Testis (tissue), 3 donors: ENCODE results near the gene JAK2. TPM values are rescaled to one million over a fixed set of nuclear protein-coding genes. Genes with fewer than 3 reads are reported as not detected.
"Not testable (repeated sequence)": the region's sequence is repeated elsewhere in the genome, so short reads cannot be mapped to it uniquely, and the experiment has no call there.

ENCODE experiments used
- DNase-seq: peaks from one replicate; pipeline ENCODE4 v3.0.0-alpha.2; 2019
- H3K27ac ChIP-seq, 2 donors: fragments of 200-600 bp; sonication (generic); one replicate each; pipeline ENCODE4 v1.5.1; 2019
- H3K27me3 ChIP-seq: fragments of 200-600 bp; sonication (generic); one replicate; pipeline ENCODE4 v1.5.1; 2019
- H3K36me3 ChIP-seq: fragments of 200-600 bp; sonication (generic); one replicate; pipeline ENCODE4 v1.5.1; 2017; ENCODE audit warnings: low read depth; ENCODE audit errors: missing control alignments
- H3K4me1 ChIP-seq: fragments of 200-600 bp; sonication (generic); one replicate; pipeline ENCODE4 v1.5.1; 2019
- H3K4me3 ChIP-seq, 2 donors: fragments of 200-600 bp; sonication (generic); one replicate each; pipeline ENCODE4 v1.5.1; 2017 to 2019
- H3K9me3 ChIP-seq: fragments of 200-600 bp; sonication (generic); one replicate; pipeline ENCODE4 v1.5.1; 2017
- POLR2A ChIP-seq: fragments of 450-650 bp; IDR thresholded peaks from one replicate; pipeline ENCODE4 v1.6.1; 2017; ENCODE audit warnings: antibody characterized with exemption, mild to moderate bottlenecking, moderate library complexity
- WGBS, 2 donors: methylation state at CpG; one replicate each; pipeline ENCODE4 v1.1.5; 2018; 5-methylcytosine and 5-hydroxymethylcytosine counted together
- intact Hi-C: fragments of 100-400 bp; cut with DNase I; formaldehyde crosslinking; loops from one replicate; pipeline ENCODE4 v1.15.1; 2023; ENCODE audit warnings: low total_unique reads
- polyA plus RNA-seq: library from polyadenylated mRNA; stranded (reverse); fragments of 350-450 nt; fragmentation: Illumina TruSeq; extraction: RNeasy Lipid Tissue Mini Kit (QIAGEN cat#74804); gene quantifications from one replicate; pipeline ENCODE4 v1.2.3, GENCODE V29; 2014; ENCODE audit warnings: low read depth, low replicate concordance; ENCODE audit not compliant: insufficient read depth
- total RNA-seq, 2 donors: library from RNA; depleted of rRNA; stranded (reverse); fragments of >200 nt; gene quantifications; one replicate each; pipeline ENCODE4 v1.2.3, GENCODE V29; 2016
- TF ChIP-seq, protein P1 (sequence below), 3 experiments: fragments of 450-650 bp in 2 of 3; fragments of 200-600 bp in 1 of 3; sonication (generic) in 1 of 3; IDR thresholded peaks; one replicate each; pipeline ENCODE4 v1.5.1; 2016 to 2019; ENCODE audit warnings: antibody characterized with exemption in 3 of 3, mild to moderate bottlenecking in 2 of 3, moderate library complexity in 1 of 3

Gene JAK2
- total and polyA plus RNA-seq, 3 donors from 2014 or later = 14.0 to 25.5 (median 24.1) TPM

DNA sequence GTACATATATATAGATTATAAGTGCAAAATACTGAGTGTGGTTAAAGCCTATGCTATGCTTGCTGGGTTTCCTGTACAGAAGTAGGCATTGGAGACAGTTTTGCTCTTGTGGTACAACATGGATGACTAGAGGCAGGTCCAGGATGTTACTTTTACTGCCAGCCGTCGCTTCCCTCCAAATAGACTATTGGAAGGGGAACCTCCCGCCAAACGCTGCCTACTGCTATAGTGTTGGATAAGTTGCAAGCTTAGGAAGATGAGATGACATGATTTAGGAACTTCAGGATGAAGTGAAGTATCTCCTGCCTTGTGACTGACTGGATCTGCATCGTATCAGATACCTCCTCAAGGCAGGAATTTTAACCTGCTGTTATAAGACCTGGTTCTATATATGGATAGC, 30.9 kb downstream of the JAK2 start:
- no peak for DNase-seq
- H3K9me3 ChIP-seq = no peaks in the 10 kb centered on the region
- TF ChIP-seq POLR2A = no peak
- TF ChIP-seq, protein P1, sequence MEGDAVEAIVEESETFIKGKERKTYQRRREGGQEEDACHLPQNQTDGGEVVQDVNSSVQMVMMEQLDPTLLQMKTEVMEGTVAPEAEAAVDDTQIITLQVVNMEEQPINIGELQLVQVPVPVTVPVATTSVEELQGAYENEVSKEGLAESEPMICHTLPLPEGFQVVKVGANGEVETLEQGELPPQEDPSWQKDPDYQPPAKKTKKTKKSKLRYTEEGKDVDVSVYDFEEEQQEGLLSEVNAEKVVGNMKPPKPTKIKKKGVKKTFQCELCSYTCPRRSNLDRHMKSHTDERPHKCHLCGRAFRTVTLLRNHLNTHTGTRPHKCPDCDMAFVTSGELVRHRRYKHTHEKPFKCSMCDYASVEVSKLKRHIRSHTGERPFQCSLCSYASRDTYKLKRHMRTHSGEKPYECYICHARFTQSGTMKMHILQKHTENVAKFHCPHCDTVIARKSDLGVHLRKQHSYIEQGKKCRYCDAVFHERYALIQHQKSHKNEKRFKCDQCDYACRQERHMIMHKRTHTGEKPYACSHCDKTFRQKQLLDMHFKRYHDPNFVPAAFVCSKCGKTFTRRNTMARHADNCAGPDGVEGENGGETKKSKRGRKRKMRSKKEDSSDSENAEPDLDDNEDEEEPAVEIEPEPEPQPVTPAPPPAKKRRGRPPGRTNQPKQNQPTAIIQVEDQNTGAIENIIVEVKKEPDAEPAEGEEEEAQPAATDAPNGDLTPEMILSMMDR (IDR thresholded peaks at IDR 0.05) = no peak
- WGBS, 2 donors = 80 to 88% methylated on average over 5 of the region's 5 CpGs
- H3K4me1 ChIP-seq = peaks cover 8% of the 10 kb centered on the region
- no peaks in the 10 kb centered on the region for H3K27me3 ChIP-seq
- intact Hi-C loops = no loop called here
- H3K27ac ChIP-seq = no peak overlapping the region
- no peaks in the 10 kb centered on the region for H3K36me3 ChIP-seq
- no peak overlapping the region for H3K4me3 ChIP-seq

DNA sequence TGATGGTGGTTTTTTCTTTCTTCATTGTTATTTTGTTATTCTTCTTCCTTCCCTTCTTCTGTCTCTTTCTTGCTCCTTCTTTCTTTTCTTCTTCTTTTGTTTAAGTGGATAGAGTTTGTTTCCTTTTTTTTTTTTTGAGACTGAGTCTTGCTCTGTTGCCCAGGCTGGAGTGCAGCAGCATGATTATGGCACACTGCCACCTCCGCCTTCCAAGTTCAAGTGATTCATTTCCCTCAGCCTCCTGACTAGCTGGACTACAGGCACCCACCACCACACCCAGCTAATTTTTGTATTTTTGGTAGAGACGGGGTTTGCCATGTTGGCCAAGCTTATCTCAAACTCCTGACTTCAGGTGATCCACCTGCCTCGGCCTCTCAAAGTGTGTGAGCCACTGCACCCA, 40.3 kb downstream of the JAK2 start:
- Histone ChIP-seq H3K36me3 (no peaks in the 10 kb centered on the region), H3K4me1 (no peaks in the 10 kb centered on the region), H3K4me3 (no peak overlapping the region), H3K27me3 (no peaks in the 10 kb centered on the region), H3K9me3 (no peaks in the 10 kb centered on the region), H3K27ac (no peak overlapping the region)
- WGBS, 2 donors = 93 to 96% methylated on average over 3 of the region's 3 CpGs
- intact Hi-C loops = no loop called here
- DNase-seq = no peak
- TF ChIP-seq, protein P1 (IDR thresholded peaks at IDR 0.05) = no peak
- TF ChIP-seq POLR2A = no peak

DNA sequence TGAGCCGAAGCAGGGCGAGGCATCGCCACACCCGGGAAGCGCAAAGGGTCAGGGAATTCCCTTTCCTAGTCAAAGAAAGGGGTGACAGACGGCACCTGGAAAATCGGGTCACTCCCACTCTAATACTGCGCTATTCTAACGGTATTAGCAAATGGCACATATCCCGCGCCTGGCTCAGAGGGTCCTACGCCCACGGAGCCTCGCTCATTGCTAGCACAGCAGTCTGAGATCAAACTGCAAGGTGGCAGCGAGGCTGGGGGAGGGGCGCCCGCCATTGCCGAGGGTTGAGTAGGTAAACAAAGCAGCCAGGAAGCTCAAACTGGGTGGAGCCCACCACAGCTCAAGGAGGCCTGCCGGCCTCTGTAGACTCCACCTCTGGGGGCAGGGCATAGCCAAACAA, 46.9 kb downstream of the JAK2 start:
- 96 to 99% methylated on average over 14 to 19 of the region's 19 CpGs for WGBS, 2 donors
- H3K27me3 ChIP-seq, intact Hi-C loops, H3K36me3 ChIP-seq, H3K4me3 ChIP-seq, H3K9me3 ChIP-seq, DNase-seq, H3K4me1 ChIP-seq, H3K27ac ChIP-seq: not testable (repeated sequence)

DNA sequence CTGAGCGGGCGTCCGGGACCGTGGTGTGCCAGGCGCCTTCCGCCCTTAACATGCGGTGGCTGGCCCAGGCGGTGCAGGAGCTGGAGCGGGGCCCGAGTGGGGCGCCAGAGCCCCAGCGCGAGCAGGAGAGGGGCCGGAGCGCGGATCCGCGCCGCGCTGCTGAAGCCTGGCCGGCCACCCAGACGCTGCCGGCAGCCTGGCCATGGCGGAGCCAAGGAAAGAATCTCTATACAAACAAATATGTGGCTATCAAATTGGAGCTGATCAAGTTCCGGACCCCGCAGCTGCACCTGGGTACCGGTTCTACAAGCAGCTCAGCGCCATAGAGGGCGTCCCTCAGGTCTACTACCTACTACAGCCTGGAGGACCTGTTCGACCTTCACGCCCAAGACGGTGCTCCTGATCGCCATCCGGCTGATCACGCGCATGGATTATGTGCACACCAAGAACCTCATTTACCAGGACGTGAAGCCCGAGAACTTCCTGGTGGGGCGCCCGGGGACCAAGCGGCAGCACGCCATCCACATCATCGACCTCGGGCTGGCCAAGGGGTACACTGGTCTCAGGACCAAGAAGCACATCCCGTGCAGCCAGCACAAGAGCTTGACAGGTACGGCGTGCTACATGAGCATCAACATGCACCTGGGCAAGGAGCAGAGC, 55.8 kb downstream of the JAK2 start:
- intact Hi-C loops = no loop called here
- H3K27me3 ChIP-seq = no peaks in the 10 kb centered on the region
- H3K9me3 ChIP-seq = no peaks in the 10 kb centered on the region
- H3K4me1 ChIP-seq = no peaks in the 10 kb centered on the region
- TF ChIP-seq, protein P1 (IDR thresholded peaks at IDR 0.05) = no peak
- TF ChIP-seq POLR2A = no peak
- H3K27ac ChIP-seq = no peak overlapping the region
- 80 to 83% methylated on average over 38 to 47 of the region's 47 CpGs for WGBS, 2 donors
- DNase-seq = no peak
- H3K4me3 ChIP-seq = peak overlapping the region; percentile 5 to 43
- no peaks in the 10 kb centered on the region for H3K36me3 ChIP-seq

DNA sequence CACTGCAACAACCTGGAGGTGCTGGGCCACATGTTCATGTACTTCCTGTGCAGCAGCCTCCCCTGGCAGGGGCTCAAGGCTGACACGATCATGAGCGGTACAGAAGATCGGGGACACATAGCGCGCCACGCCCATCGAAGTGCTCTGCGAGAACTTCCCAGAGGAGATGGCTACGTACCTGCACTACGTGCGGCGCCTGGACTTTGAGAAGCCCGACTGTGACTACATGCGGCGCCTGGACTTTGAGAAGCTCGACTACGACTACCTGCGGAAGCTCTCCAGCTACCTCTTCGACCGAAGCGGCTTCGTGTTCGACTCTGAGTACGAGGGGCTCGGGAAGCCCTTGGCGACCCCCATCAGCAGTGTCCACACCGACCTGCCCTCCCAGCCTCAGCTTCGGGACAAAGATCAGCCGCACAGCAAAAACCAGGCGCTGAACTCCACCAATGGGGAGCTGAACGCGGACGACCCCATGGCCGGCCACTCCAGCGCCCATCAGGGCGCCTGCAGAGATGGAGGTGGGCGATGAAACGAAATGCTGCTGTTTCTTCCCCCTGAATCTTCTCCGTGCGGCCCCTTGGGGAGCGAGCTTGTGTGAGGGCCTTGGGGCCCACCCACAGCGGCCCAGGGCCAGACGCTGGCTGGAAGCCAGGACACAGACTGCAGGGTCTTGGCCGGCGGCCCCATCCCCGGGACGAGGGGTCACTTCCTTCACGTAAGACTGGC, 56.5 kb downstream of the JAK2 start:
- no peak overlapping the region for H3K27ac ChIP-seq
- H3K27me3 ChIP-seq = no peaks in the 10 kb centered on the region
- intact Hi-C loops = no loop called here
- no peaks in the 10 kb centered on the region for H3K9me3 ChIP-seq
- H3K4me1 ChIP-seq = no peaks in the 10 kb centered on the region
- 76 to 87% methylated on average over 31 to 48 of the region's 48 CpGs for WGBS, 2 donors
- TF ChIP-seq, protein P1 (IDR thresholded peaks at IDR 0.05) = no peak
- TF ChIP-seq POLR2A = no peak
- no peaks in the 10 kb centered on the region for H3K36me3 ChIP-seq
- DNase-seq = no peak
- H3K4me3 ChIP-seq = peak overlapping the region; percentile 5 to 43
